HepG2 (cell line): ENCODE data around the gene MAN1A2. TPM values are rescaled to one million over a fixed set of nuclear protein-coding genes. Genes with fewer than 3 reads are reported as not detected.

Experiments used
- ATAC-seq: fragments of 200-7000 bp; cut with Tn5 transposase; 3 replicates; pipeline ENCODE4 v1.9.1; 2020; ENCODE audit warnings: mild to moderate bottlenecking, moderate library complexity
- BruUV-seq: library from RNA; stranded (reverse); fragments of 400-500 nt; replicated peaks from 2 replicates; lab custom pipeline; 2021; lab: Mats Ljungman, UMichigan
- CTCF ChIA-PET: fragments of 300-600 bp; formaldehyde crosslinking; extraction: SDS; loops from one replicate; lab custom pipeline; 2021; ENCODE audit warnings: low total read pairs, inconsistent platforms, low intra/inter-chr PET ratio; lab: Yijun Ruan, JAX
- POLR2A ChIA-PET: fragments of 350-600 bp; sonication (Branson Sonifier 250); formaldehyde crosslinking; loops from one replicate; lab custom pipeline; 2020; ENCODE audit warnings: antibody characterized with exemption, inconsistent platforms; lab: Yijun Ruan, JAX
- DNase-seq: peaks from one replicate; pipeline ENCODE4 v3.0.0-alpha.2; 2015; ENCODE audit warnings: low spot score
- FAIRE-seq: peaks from 3 replicates; lab custom pipeline; 2011; peaks lifted over from hg19 to GRCh38; lab: Jason Lieb, UNC
- H2AFZ ChIP-seq: one replicate; pipeline ENCODE4 v1.6.1; 2011; ENCODE audit warnings: low read length, inconsistent platforms
- H3K27ac ChIP-seq: fragments of 300-600 bp; 3 replicates; pipeline ENCODE4 v1.8.0; 2011; ENCODE audit warnings: mixed run types, mild to moderate bottlenecking, mixed read lengths, low read length, inconsistent platforms; ENCODE audit not compliant: insufficient read depth; ENCODE audit errors: extremely low read length
- H3K27me3 ChIP-seq, 2 experiments: fragments of 200-600 bp in 1 of 2; 2 replicates in 1 of 2; 3 replicates in 1 of 2; pipeline versions ENCODE4 v1.6.0 to v1.8.0; 2011; ENCODE audit warnings: low read length in 2 of 2, mild to moderate bottlenecking in 2 of 2, moderate library complexity in 2 of 2, inconsistent platforms in 1 of 2; ENCODE audit not compliant: insufficient read depth in 2 of 2, control insufficient read depth in 1 of 2
- H3K36me3 ChIP-seq, 2 experiments: fragments of 200-600 bp in 1 of 2; replicated peaks in 1 of 2; 2 replicates in 1 of 2; 3 replicates in 1 of 2; pipeline versions ENCODE4 v1.5.1 to v1.8.0; 2011; ENCODE audit warnings: low read length in 2 of 2, inconsistent platforms in 1 of 2; ENCODE audit not compliant: insufficient read depth in 2 of 2, control insufficient read depth in 1 of 2
- H3K4me1 ChIP-seq: 2 replicates; pipeline ENCODE4 v1.5.1; 2012; ENCODE audit warnings: low read length, inconsistent platforms; ENCODE audit not compliant: insufficient read depth
- H3K4me2 ChIP-seq: 2 replicates; pipeline ENCODE4 v1.6.0; 2011; ENCODE audit warnings: low read depth, low read length, inconsistent platforms
- H3K4me3 ChIP-seq, 3 experiments: fragments of 200-600 bp in 1 of 3; sonication (generic), shearing (Covaris generic) in 1 of 3; replicated peaks in 1 of 3; 2 replicates each; pipeline ENCODE4 v1.5.1; 2011 to 2016; ENCODE audit warnings: low read length in 3 of 3, inconsistent platforms in 2 of 3, low read depth in 2 of 3, mild to moderate bottlenecking in 2 of 3, control low read depth in 1 of 3, mixed read lengths in 1 of 3; ENCODE audit not compliant: insufficient read depth in 1 of 3
- H3K79me2 ChIP-seq: one replicate; pipeline ENCODE4 v1.6.1; 2011; ENCODE audit warnings: low read length, inconsistent platforms; ENCODE audit not compliant: insufficient read depth
- H3K9ac ChIP-seq: 2 replicates; pipeline ENCODE4 v1.6.0; 2011; ENCODE audit warnings: mild to moderate bottlenecking, low read depth, low read length, inconsistent platforms; ENCODE audit not compliant: insufficient read depth
- H3K9me3 ChIP-seq: 2 replicates; pipeline ENCODE4 v1.5.1; 2012; ENCODE audit warnings: mild to moderate bottlenecking, low read length
- H4K20me1 ChIP-seq: 2 replicates; pipeline ENCODE4 v1.6.0; 2011; ENCODE audit warnings: inconsistent platforms, mild to moderate bottlenecking, low read length, moderate library complexity; ENCODE audit not compliant: insufficient read depth
- CBX1 ChIP-seq: IDR thresholded peaks from one replicate; pipeline ENCODE4 v1.6.1; 2016; ENCODE audit warnings: antibody characterized with exemption, low read depth
- CTCF ChIP-seq: sonication (generic); formaldehyde crosslinking; IDR thresholded peaks from 2 replicates; pipeline ENCODE4 v1.5.0; 2020; ENCODE audit warnings: mild to moderate bottlenecking, missing genetic modification reagents, moderate library complexity
- GATAD1 ChIP-seq: IDR thresholded peaks from 2 replicates; pipeline ENCODE4 v1.6.1; 2016; ENCODE audit warnings: missing genetic modification reagents, missing compliant biosample characterization
- REST ChIP-seq, 2 experiments: IDR thresholded peaks; 2 replicates each; pipeline ENCODE4 v1.6.1; 2011 to 2012; ENCODE audit warnings: low read length in 2 of 2, borderline replicate concordance in 1 of 2, low read depth in 1 of 2, mild to moderate bottlenecking in 1 of 2, moderate library complexity in 1 of 2
- ZNF382 ChIP-seq: sonication (generic); formaldehyde crosslinking; IDR thresholded peaks from 2 replicates; pipeline ENCODE4 v1.5.0; 2020; ENCODE audit warnings: missing genetic modification reagents, mild to moderate bottlenecking, borderline replicate concordance
- ZNF451 ChIP-seq: sonication (generic); formaldehyde crosslinking; IDR thresholded peaks from 2 replicates; pipeline ENCODE4 v1.5.0; 2020; ENCODE audit warnings: mild to moderate bottlenecking, missing genetic modification reagents
- WGBS: methylation state at CpG from one replicate; pipeline ENCODE4 v1.1.6; 2017; ENCODE audit warnings: low lambda C conversion rate; 5-methylcytosine and 5-hydroxymethylcytosine counted together
- in situ Hi-C: cut with HindIII; loops from 2 replicates; pipeline ENCODE4 v1.10.0; 2017; ENCODE audit warnings: low pct_unique_long_range_greater_than_20kb; ENCODE audit not compliant: extremely low pct_ligation_motif_present
- intact Hi-C: fragments of 100-400 bp; cut with micrococcal nuclease; formaldehyde crosslinking; loops from one replicate; pipeline ENCODE4 v1.10.0; 2022; ENCODE audit not compliant: unreplicated experiment
- polyA plus RNA-seq, 8 experiments: library from polyadenylated mRNA; depleted of rRNA in 3 of 8; stranded (reverse) in 7 of 8; unstranded in 1 of 8; fragments of >200 nt; fragmentation: Illumina TruSeq in 4 of 8; extraction: Trizol in 4 of 8; gene quantifications; 2 replicates each; pipeline versions ENCODE4 v1.2.1 to v1.2.3, GENCODE V29; 2011 to 2016; ENCODE audit warnings: low read depth in 4 of 8, missing spikeins in 1 of 8, mixed read lengths in 1 of 8; ENCODE audit not compliant: insufficient read depth in 1 of 8
- total RNA-seq, 5 experiments: library from RNA; depleted of rRNA; stranded (reverse); fragments of >200 nt; fragmentation: Illumina TruSeq; extraction: Trizol; gene quantifications; 2 replicates each; pipeline ENCODE4 v1.2.3, GENCODE V29; 2016; ENCODE audit warnings: low read depth in 1 of 5

Gene MAN1A2
- total and polyA plus RNA-seq, 2 of the 13 experiments (the other 11 are each of a cell fraction or from before 2014, with no cell fraction given): 8.0 to 19.9 TPM

- ATAC-seq: peak; percentile 76
- H3K9ac ChIP-seq: no peak overlapping the region
- peak; percentile 36 for DNase-seq
- TF ChIP-seq ZNF451 (no peak), CBX1 (no peak), REST (IDR thresholded peaks at IDR 0.05; ENCODE audit: borderline replicate concordance in 1 of 2, low read depth in 1 of 2, low read length in 2 of 2) (peak; percentile 11 to 70), GATAD1 (CRISPR knock-in tag) (no peak), CTCF (CRISPR knock-in tag) (0 out of 2 replicates have a peak, but pooled peaks have one; percentile 2), ZNF382 (CRISPR knock-in tag) (no peak)
- TF ChIP-seq, all 625 proteins: peak for 2
- ChIA-PET POLR2A (no interaction called here), CTCF (no interaction called here)
- Histone ChIP-seq H2AFZ (no peak overlapping the region), H3K36me3 (no peaks in the 10 kb centered on the region), H3K27ac (no peak overlapping the region), H3K4me1 (peaks cover 15% of the 10 kb centered on the region; the same call in 1 of the 2 replicates), H3K27me3 (no peaks in the 10 kb centered on the region), H3K4me3 (no peak overlapping the region), H3K9me3 (no peaks in the 10 kb centered on the region), H3K4me2 (no peak overlapping the region), H4K20me1 (no peaks in the 10 kb centered on the region), H3K79me2 (no peaks in the 10 kb centered on the region)
- in situ Hi-C loops: loop anchor here (10.0 kb wide), 1 partner anchor 197 kb away; no protein-coding TSS in a partner anchor
- intact Hi-C loops: loop anchor here (5.0 kb wide), 1 partner anchor 135 kb away; no protein-coding TSS in a partner anchor
- FAIRE-seq: no peak
- 15% methylated on average over 10 of the region's 10 CpGs for WGBS
- no TSS peak for BruUV-seq
Measured at GRCh38 chr1:117537291-117537920, 170.2 kb downstream of the MAN1A2 start.
